ENCODE measurements around the gene PXYLP1. TPM values are rescaled to one million over a fixed set of nuclear protein-coding genes. Genes with fewer than 3 reads are reported as not detected.
A peak's percentile ranks its signal among the peaks of the same experiment; 100 is the strongest.

Gene PXYLP1
- total RNA-seq, 4 donors from 2014 or later: 8.6 to 34.0 (median 19.8) TPM

GRCh38 chr3:141253811-141254210, 22.2 kb downstream of the PXYLP1 start:
- TF ChIP-seq POLR2A (IDR thresholded peaks at IDR 0.05) (no peak), CTCF (IDR thresholded peaks at IDR 0.05) (no peak)
- Histone ChIP-seq H3K27ac (no peak overlapping the region), H3K4me1 (no peaks in the 10 kb centered on the region), H3K36me3 (no peaks in the 10 kb centered on the region), H3K9me3 (no peaks in the 10 kb centered on the region), H3K27me3 (no peaks in the 10 kb centered on the region), H3K4me3 (no peak overlapping the region)
- DNase-seq: no peak

GRCh38 chr3:141255137-141255845, 23.7 kb downstream of the PXYLP1 start:
- DNase-seq: no peak
- Histone ChIP-seq H3K36me3 (no peaks in the 10 kb centered on the region), H3K4me1 (no peaks in the 10 kb centered on the region), H3K4me3 (no peak overlapping the region), H3K9me3 (no peaks in the 10 kb centered on the region), H3K27ac (no peak overlapping the region), H3K27me3 (no peaks in the 10 kb centered on the region)
- TF ChIP-seq CTCF (IDR thresholded peaks at IDR 0.05) (no peak), POLR2A (IDR thresholded peaks at IDR 0.05) (no peak)

- no peak for DNase-seq
- H3K27ac ChIP-seq: no peak overlapping the region
- peak in 4 of 6 experiments; percentile 18 to 37 (median 24) for TF ChIP-seq CTCF (IDR thresholded peaks at IDR 0.05)
- TF ChIP-seq POLR2A (IDR thresholded peaks at IDR 0.05): no peak
Measured at GRCh38 chr3:141255846-141256261, 24.2 kb downstream of the PXYLP1 start.

GRCh38 chr3:141256820-141257219, 25.2 kb downstream of the PXYLP1 start:
- Histone ChIP-seq H3K27me3 (no peaks in the 10 kb centered on the region), H3K27ac (no peak overlapping the region), H3K4me3 (no peak overlapping the region), H3K36me3 (no peaks in the 10 kb centered on the region), H3K9me3 (no peaks in the 10 kb centered on the region), H3K4me1 (no peaks in the 10 kb centered on the region)
- no peak for TF ChIP-seq POLR2A (IDR thresholded peaks at IDR 0.05)
- no peak for TF ChIP-seq CTCF (IDR thresholded peaks at IDR 0.05)
- no peak for DNase-seq

More at GRCh38 chr3:141255846-141256261, 24.2 kb downstream of the PXYLP1 start:
- H3K4me3 ChIP-seq: no peak overlapping the region
- H3K9me3 ChIP-seq: no peaks in the 10 kb centered on the region
- no peaks in the 10 kb centered on the region for H3K27me3 ChIP-seq
- H3K4me1 ChIP-seq: no peaks in the 10 kb centered on the region
- H3K36me3 ChIP-seq: no peaks in the 10 kb centered on the region

- H3K4me3 ChIP-seq: no peak overlapping the region
- no peaks in the 10 kb centered on the region for H3K27me3 ChIP-seq
- no peaks in the 10 kb centered on the region for H3K4me1 ChIP-seq
- no peak overlapping the region for H3K27ac ChIP-seq
- TF ChIP-seq CTCF (IDR thresholded peaks at IDR 0.05): no peak
- no peak for TF ChIP-seq POLR2A (IDR thresholded peaks at IDR 0.05)
- no peaks in the 10 kb centered on the region for H3K36me3 ChIP-seq
- DNase-seq: no peak
- H3K9me3 ChIP-seq: no peaks in the 10 kb centered on the region
Measured at GRCh38 chr3:141257961-141258360, 26.3 kb downstream of the PXYLP1 start.

All from Peyer's patch (tissue), 4 donors.